Activated CD4-positive, alpha-beta T cell treated with anti-CD3 and anti-CD28 coated beads, Interleukin-2, amount 50 U/mL, for 16 hours (primary cell): Measurements from ENCODE around the gene TNRC6A.
"Not testable (repeated sequence)": the region's sequence is repeated elsewhere in the genome, so short reads cannot be mapped to it uniquely, and the experiment has no call there.

Experiments used
- DNase-seq: peaks from one replicate; pipeline ENCODE4 v3.0.0-alpha.2; 2020

The TNRC6A gene

DNA sequence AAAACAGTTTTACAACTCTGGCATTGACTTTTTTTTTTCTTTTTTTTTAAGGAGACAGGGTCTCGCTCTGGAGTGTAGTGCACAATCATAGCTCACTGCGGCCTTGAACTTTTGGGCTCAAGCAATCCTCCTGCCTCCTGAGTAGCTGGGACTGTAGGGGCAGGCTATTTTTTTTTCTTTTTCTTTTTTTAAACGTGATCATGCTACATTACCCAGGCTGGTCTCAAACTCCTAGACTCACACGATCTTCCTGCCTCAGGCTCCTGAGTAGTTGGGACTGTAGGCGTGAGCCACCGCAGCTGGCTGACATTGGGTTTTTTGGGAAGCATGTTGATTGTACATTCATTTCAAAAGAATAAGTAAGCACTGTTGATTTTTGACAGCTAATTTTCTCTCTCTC, 32.1 kb downstream of the TNRC6A start:
- no peak for DNase-seq

DNA sequence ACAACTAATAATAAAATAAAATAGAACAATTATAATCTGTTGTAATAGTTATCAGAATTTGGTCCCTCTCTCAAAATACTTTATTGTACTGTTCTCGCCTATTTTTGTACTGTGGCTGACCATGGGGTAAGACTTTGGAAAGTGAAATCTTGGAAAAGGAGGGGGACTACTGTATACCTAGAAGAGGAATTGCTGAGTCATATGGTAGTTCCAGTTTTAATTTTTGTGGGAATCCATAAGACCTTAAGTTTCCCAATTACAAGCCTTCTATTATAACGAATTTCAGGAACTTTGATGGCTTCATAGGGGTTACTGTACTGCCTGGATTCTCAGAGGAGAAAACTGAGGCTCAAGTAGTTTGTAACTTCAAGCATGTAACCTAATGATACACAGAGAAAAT, 35.5 kb downstream of the TNRC6A start:
- no peak for DNase-seq

- no peak for DNase-seq
Observed at GRCh38 chr16:24766057-24766456, 36.6 kb downstream of the TNRC6A start.

- DNase-seq: no peak
Observed at GRCh38 chr16:24769806-24770205, 40.4 kb downstream of the TNRC6A start.

DNA sequence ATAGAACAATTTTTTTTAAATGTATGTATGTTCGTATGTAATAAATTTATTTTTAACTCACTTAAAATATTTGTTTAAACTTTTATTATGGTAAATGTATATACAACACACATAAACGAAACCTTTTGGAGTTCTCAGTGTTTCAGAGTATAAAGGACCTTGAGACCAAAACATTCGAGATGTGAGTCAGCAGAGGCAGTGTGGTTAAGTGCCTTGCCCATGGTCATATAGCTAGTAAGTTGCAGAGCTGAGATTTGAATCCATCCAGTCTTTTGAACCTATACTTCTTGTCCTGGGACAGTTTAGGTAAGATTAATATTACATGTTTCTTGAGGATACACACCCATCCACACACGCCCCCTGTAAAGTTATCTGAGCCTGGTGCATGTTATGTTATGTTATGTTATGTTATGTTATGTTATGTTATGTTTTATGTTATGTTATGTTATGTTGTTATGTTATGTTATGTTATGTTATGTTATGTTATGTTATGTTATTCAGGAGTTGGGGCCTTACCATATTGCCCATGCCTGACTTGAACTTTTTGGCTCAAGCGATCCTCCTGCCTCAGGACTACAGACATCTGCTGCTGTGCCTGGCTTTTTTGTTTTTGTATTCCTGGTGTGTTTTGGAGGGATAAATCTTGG, 41.8 kb downstream of the TNRC6A start:
- peak; percentile 53 for DNase-seq

GRCh38 chr16:24771779-24772157, 42.3 kb downstream of the TNRC6A start:
- no peak for DNase-seq

GRCh38 chr16:24773771-24774427, 44.4 kb downstream of the TNRC6A start:
- DNase-seq: peak; percentile 10

GRCh38 chr16:24774510-24774909, 45.1 kb downstream of the TNRC6A start:
- no peak for DNase-seq

DNA sequence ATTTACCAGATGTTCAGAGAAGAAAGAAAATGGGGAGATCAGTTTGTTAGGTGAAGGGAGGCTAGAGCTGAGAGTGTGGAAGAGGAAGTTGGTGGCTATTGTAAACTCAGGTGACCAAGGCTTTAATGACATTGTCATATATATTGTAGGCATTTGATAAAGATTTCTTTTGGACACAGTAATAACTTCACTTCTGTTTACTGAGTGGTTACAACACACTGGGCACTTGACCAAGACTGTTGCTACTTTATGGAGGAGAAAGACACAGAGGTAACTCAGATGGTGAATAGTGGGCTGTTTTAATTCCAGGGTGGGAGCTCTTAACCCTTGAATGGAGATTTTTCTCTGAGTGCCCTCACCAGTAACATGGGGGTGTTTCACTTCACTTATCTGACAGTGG, 46.0 kb downstream of the TNRC6A start:
- no peak for DNase-seq

DNA sequence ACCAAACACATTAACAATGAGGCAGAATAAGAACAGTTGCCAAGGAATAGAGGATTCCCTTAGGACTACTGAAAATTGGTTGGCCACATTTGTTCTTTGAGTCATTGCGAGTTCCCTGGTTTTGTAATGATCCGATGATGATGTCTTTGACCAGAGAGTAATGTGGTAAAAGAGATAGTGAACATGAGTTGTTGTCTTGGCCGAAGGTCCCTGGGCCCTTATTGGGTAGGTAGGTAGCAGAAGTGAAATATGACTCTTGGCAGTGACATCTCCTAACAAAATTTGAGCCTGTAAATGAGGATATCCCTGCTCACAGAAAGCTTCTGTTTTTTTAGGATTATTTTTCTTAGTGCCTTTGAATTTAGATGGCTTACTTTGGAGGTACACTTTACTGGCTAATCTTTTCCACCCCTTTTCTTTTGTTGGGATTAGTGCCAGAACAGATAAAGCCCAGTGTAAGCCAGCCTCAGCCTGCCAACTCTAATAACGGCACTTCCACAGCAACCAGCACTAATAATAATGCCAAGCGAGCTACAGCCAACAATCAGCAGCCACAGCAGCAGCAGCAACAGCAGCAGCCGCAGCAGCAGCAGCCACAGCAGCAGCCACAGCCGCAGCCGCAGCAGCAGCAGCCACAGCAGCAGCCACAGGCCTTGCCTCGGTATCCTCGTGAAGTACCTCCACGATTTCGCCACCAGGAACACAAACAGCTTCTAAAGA, 47.2 kb downstream of the TNRC6A start:
- DNase-seq: no peak

GRCh38 chr16:24778671-24779070, 49.2 kb downstream of the TNRC6A start:
- DNase-seq: no peak

DNA sequence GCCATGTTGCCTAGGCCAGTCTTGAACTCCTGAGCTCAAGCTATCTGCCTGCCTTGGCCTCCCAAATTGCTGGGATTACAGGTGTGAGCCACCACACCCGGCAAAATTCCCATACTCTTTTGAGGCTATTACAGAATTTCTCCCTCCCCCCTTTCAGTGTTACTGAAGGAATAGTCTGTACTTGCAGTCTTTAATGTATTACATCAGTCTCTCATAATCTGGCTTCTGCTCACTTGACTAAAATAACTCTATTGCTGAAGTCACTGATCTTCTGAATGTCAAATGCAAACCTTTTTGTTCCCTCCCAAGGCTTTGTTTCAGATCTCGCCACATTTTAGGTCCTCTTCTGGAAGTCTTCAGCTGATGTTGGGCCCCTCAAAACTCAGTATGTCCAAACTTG, 51.8 kb downstream of the TNRC6A start:
- DNase-seq: no peak

GRCh38 chr16:24784121-24784520, 54.7 kb downstream of the TNRC6A start:
- DNase-seq: no peak

- no peak for DNase-seq
Observed at GRCh38 chr16:24789881-24790280, 60.4 kb downstream of the TNRC6A start.

DNA sequence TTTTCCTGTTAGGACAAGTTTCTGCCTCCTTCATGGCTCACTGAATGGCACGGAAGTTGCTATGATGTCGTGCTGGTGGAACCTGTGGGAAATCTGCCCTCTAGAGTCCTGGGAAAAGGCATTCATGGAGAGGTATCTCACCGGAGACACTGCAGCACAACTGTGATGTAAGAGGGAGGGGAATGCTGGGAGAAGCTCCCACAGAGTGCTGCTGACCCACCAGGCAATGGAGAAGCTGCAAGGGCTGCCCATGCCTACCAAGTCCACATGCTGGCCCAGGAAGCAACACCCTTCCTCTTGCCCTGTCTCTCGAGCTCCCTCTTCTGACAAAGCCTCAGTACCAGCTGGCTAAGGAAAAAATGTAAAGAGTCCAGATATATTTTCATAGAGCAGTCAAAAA, 71.1 kb downstream of the TNRC6A start:
- peak; percentile 3 for DNase-seq

GRCh38 chr16:24801761-24802302, 72.4 kb downstream of the TNRC6A start:
- DNase-seq: no peak

- no peak for DNase-seq
Observed at GRCh38 chr16:24805484-24805883, 76.0 kb downstream of the TNRC6A start.

DNA sequence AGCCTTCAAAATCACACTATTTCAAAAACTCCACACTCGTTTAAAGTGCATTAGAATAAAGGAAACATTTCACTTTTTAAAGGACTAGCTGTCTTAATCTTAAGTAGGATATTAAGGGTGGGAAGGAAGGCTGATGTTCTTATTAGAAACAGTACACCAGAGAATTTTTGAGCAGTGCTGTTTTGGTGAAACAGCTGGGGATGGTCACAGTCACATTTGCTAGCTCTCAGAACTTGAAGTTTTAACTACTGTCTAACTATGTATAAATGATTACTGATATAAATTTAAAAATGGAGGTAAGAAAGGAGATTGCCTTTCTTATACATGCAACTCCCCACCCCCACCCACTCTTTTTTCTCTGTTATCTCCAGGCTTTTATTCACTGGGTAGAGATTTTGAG, 77.8 kb downstream of the TNRC6A start:
- no peak for DNase-seq

- no peak for DNase-seq
Observed at GRCh38 chr16:24810951-24811843, 81.7 kb downstream of the TNRC6A start.

GRCh38 chr16:24812813-24813212, 83.4 kb downstream of the TNRC6A start:
- DNase-seq: not testable (repeated sequence)

- no peak for DNase-seq
Observed at GRCh38 chr16:24815021-24815420, 85.6 kb downstream of the TNRC6A start.

DNA sequence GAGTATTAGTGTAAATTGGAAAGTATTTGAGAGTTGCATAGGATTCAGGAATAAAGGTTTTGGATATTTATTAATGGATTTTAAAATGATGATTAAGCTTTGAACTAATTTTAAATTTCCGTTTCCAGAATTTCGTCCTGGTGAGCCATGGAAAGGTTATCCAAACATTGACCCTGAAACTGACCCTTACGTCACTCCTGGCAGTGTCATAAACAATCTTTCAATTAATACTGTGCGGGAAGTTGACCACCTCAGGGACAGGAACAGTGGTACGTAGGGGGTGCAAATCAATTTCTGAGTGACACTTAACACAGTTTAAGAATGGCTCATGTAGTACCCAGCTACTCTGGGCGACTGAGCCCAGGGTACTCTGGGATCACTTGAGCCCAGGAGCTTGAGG, 87.2 kb downstream of the TNRC6A start:
- no peak for DNase-seq

- no peak for DNase-seq
Observed at GRCh38 chr16:24819462-24820040, 90.1 kb downstream of the TNRC6A start.
